Neural cell (in vitro differentiated cells): ENCODE results near the gene ADGRF1. TPM values are rescaled to one million over a fixed set of nuclear protein-coding genes. Genes with fewer than 3 reads are reported as not detected.

Experiments used
- H2AFZ ChIP-seq: fragments of 200-600, 300-800 bp; sonication (generic), shearing (Covaris generic); 2 replicates; pipeline ENCODE4 v1.6.0; 2014; ENCODE audit warnings: low read depth, mild to moderate bottlenecking, antibody characterized with exemption, low read length, moderate library complexity
- H3F3A ChIP-seq: fragments of 200-600 bp; shearing (Covaris generic); 2 replicates; pipeline ENCODE4 v1.6.1; 2016; ENCODE audit warnings: mild to moderate bottlenecking, moderate library complexity, mixed read lengths, antibody characterized with exemption, low read length; ENCODE audit not compliant: insufficient read depth, poor library complexity, severe bottlenecking
- H3K27ac ChIP-seq: fragments of 200-600, 300-800 bp; sonication (generic), shearing (Covaris generic); 2 replicates; pipeline ENCODE4 v1.5.1; 2014; ENCODE audit warnings: mild to moderate bottlenecking, low read length, moderate library complexity
- H3K27me3 ChIP-seq: fragments of 300-800, 200-600 bp; sonication (generic), shearing (Covaris generic); 2 replicates; pipeline ENCODE4 v1.6.0; 2014; ENCODE audit warnings: mild to moderate bottlenecking, low read depth, low read length, moderate library complexity; ENCODE audit not compliant: insufficient read depth
- H3K36me3 ChIP-seq: fragments of 300-800, 200-600 bp; sonication (generic), shearing (Covaris generic); 2 replicates; pipeline ENCODE4 v1.5.1; 2014; ENCODE audit warnings: mild to moderate bottlenecking, antibody characterized with exemption, low read length, moderate library complexity; ENCODE audit not compliant: insufficient read depth
- H3K4me2 ChIP-seq: fragments of 300-800, 200-600 bp; sonication (generic), shearing (Covaris generic); 2 replicates; pipeline ENCODE4 v1.6.0; 2014; ENCODE audit warnings: mild to moderate bottlenecking, low read length
- H3K4me3 ChIP-seq: fragments of 300-800, 200-600 bp; sonication (generic), shearing (Covaris generic); 2 replicates; pipeline ENCODE4 v1.5.1; 2014; ENCODE audit warnings: mild to moderate bottlenecking, low read length, moderate library complexity
- H3K79me2 ChIP-seq: fragments of 200-600 bp; shearing (Covaris generic); replicated peaks from 2 replicates; pipeline ENCODE4 v1.6.0; 2014; ENCODE audit warnings: mild to moderate bottlenecking, low read length, moderate library complexity; ENCODE audit not compliant: insufficient read depth
- H3K9ac ChIP-seq: fragments of 300-800, 200-600 bp; sonication (generic), shearing (Covaris generic); 2 replicates; pipeline ENCODE4 v1.6.1; 2016; ENCODE audit warnings: mild to moderate bottlenecking, low read length, mixed read lengths
- H3K9me2 ChIP-seq: fragments of 200-600 bp; shearing (Covaris generic); 2 replicates; pipeline ENCODE4 v1.6.1; 2016; ENCODE audit warnings: mild to moderate bottlenecking, low read length, mixed read lengths; ENCODE audit not compliant: insufficient read depth
- H3K9me3 ChIP-seq: fragments of 200-600, 300-800 bp; sonication (generic), shearing (Covaris generic); 2 replicates; pipeline ENCODE4 v1.6.1; 2016; ENCODE audit warnings: mild to moderate bottlenecking, mixed run types, low read length, moderate library complexity, mixed read lengths
- H4K20me1 ChIP-seq: fragments of 200-600 bp; shearing (Covaris generic); 2 replicates; pipeline ENCODE4 v1.6.1; 2016; ENCODE audit warnings: mild to moderate bottlenecking, mixed run types; ENCODE audit not compliant: insufficient read depth
- CTCF ChIP-seq: fragments of 450-650 bp; IDR thresholded peaks from 2 replicates; pipeline ENCODE4 v1.5.1; 2014; ENCODE audit warnings: antibody characterized with exemption, mild to moderate bottlenecking, moderate library complexity; ENCODE audit not compliant: poor library complexity, severe bottlenecking
- EP300 ChIP-seq: fragments of 450-650 bp; conservative IDR thresholded peaks from 2 replicates; pipeline ENCODE4 v1.6.1; 2014; ENCODE audit warnings: antibody characterized with exemption, mild to moderate bottlenecking, moderate library complexity; ENCODE audit not compliant: poor library complexity, severe bottlenecking
- EZH2 ChIP-seq: fragments of 200-600, 300-800 bp; shearing (Covaris generic), sonication (generic); IDR thresholded peaks from 2 replicates; pipeline ENCODE4 v1.6.1; 2014; ENCODE audit warnings: antibody characterized with exemption, low read length, borderline replicate concordance, mild to moderate bottlenecking; ENCODE audit not compliant: insufficient read depth, poor library complexity, severe bottlenecking
- MXI1 ChIP-seq: fragments of 450-650 bp; conservative IDR thresholded peaks from 2 replicates; pipeline ENCODE4 v1.6.1; 2014; ENCODE audit warnings: antibody characterized with exemption, mild to moderate bottlenecking; ENCODE audit not compliant: poor library complexity, severe bottlenecking
- POLR2AphosphoS5 ChIP-seq: IDR thresholded peaks from 2 replicates; pipeline ENCODE4 v1.6.1; 2012
- RAD21 ChIP-seq: fragments of 450-650 bp; conservative IDR thresholded peaks from 2 replicates; pipeline ENCODE4 v1.6.1; 2014; ENCODE audit warnings: antibody characterized with exemption, mild to moderate bottlenecking, moderate library complexity
- REST ChIP-seq: IDR thresholded peaks from 2 replicates; pipeline ENCODE4 v1.6.1; 2012; ENCODE audit warnings: borderline replicate concordance
- SMC3 ChIP-seq: fragments of 450-650 bp; conservative IDR thresholded peaks from 2 replicates; pipeline ENCODE4 v1.6.1; 2014; ENCODE audit warnings: antibody characterized with exemption, mild to moderate bottlenecking, moderate library complexity; ENCODE audit not compliant: poor library complexity
- TAF1 ChIP-seq: IDR thresholded peaks from 2 replicates; pipeline ENCODE4 v1.6.1; 2012; ENCODE audit warnings: low read depth
- polyA plus RNA-seq: library from polyadenylated mRNA; depleted of rRNA; stranded (reverse); fragments of >200 nt; gene quantifications from 2 replicates; pipeline ENCODE4 v1.2.3, GENCODE V29; 2014

The ADGRF1 gene
- polyA plus RNA-seq, 1 donor from 2014 or later, result not detected

GRCh38 chr6:47005486-47005885 lies 36.6 kb downstream of the ADGRF1 start:
- Histone ChIP-seq H4K20me1 (no peaks in the 10 kb centered on the region), H3K9me3 (no peaks in the 10 kb centered on the region), H3K9ac (no peak overlapping the region), H3K9me2 (no peaks in the 10 kb centered on the region), H3K4me3 (no peak overlapping the region), H3K79me2 (no peaks in the 10 kb centered on the region), H3K36me3 (no peaks in the 10 kb centered on the region), H3F3A (no peaks in the 10 kb centered on the region), H2AFZ (no peak overlapping the region), H3K4me2 (no peak overlapping the region), H3K27me3 (no peaks in the 10 kb centered on the region), H3K27ac (no peak overlapping the region)
- TF ChIP-seq REST, result no peak
- no peak for TF ChIP-seq TAF1
- TF ChIP-seq RAD21, result no peak
- no peak for TF ChIP-seq POLR2AphosphoS5
- TF ChIP-seq EZH2, result no peak
- TF ChIP-seq MXI1, result no peak
- TF ChIP-seq EP300, result no peak
- TF ChIP-seq CTCF, result no peak
- TF ChIP-seq SMC3, result no peak

- Histone ChIP-seq H3K9me2 (no peaks in the 10 kb centered on the region), H3K9me3 (no peaks in the 10 kb centered on the region), H4K20me1 (no peaks in the 10 kb centered on the region), H3K79me2 (no peaks in the 10 kb centered on the region), H2AFZ (no peak overlapping the region), H3K27ac (no peak overlapping the region), H3K4me3 (no peak overlapping the region), H3K36me3 (no peaks in the 10 kb centered on the region), H3F3A (no peaks in the 10 kb centered on the region), H3K9ac (no peak overlapping the region), H3K27me3 (no peaks in the 10 kb centered on the region), H3K4me2 (no peak overlapping the region)
- TF ChIP-seq EZH2, result no peak
- no peak for TF ChIP-seq POLR2AphosphoS5
Measured at GRCh38 chr6:47004463-47004862, 37.7 kb downstream of the ADGRF1 start.

- no peaks in the 10 kb centered on the region for H4K20me1 ChIP-seq
- TF ChIP-seq EZH2 (no peak), RAD21 (no peak), SMC3 (no peak), TAF1 (no peak), POLR2AphosphoS5 (no peak), REST (no peak), EP300 (no peak), CTCF (no peak), MXI1 (no peak)
- no peaks in the 10 kb centered on the region for H3F3A ChIP-seq
- no peak overlapping the region for H3K27ac ChIP-seq
- H3K4me2 ChIP-seq, result no peak overlapping the region
- H3K4me3 ChIP-seq, result no peak overlapping the region
- H3K9me3 ChIP-seq, result no peaks in the 10 kb centered on the region
- H3K27me3 ChIP-seq, result no peaks in the 10 kb centered on the region
- no peak overlapping the region for H2AFZ ChIP-seq
- H3K9ac ChIP-seq, result no peak overlapping the region
- no peaks in the 10 kb centered on the region for H3K79me2 ChIP-seq
- H3K9me2 ChIP-seq, result no peaks in the 10 kb centered on the region
- H3K36me3 ChIP-seq, result no peaks in the 10 kb centered on the region
Measured at GRCh38 chr6:47000842-47001241, 41.3 kb downstream of the ADGRF1 start.
